ENCODE data around the gene ADAMTS19.
"Not testable (repeated sequence)": the region's sequence is repeated elsewhere in the genome, so short reads cannot be mapped to it uniquely, and the experiment has no call there.

The ADAMTS19 gene

GRCh38 chr5:129459777-129460671 lies at the start of gene ADAMTS19:
ADAMTS19 (plus strand) TSS chr5:129460298; CDS start chr5:129460392, 94 bp downstream.
- peak in 1 of 2 donors; percentile 41 for DNase-seq

DNA sequence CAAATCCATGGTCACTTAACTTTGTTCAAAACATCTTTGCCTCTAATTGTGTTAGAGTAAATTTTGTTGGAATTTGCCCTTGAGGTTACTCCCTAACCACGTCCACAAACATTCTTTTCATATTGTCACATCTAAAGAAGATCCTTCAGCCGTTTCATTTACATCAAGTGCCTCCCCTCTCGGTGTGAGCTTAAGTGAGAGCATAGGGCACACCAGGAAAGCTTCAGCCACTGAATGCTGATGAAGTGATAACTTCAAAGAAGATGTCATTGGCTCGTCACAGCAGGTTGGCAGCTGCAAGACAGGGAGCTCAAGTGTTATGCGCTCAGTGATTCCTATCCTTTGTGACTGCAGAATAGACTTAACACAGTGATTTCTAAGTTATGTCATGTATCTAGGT lies 49.6 kb upstream of the ADAMTS19 start:
- DNase-seq = no peak

DNA sequence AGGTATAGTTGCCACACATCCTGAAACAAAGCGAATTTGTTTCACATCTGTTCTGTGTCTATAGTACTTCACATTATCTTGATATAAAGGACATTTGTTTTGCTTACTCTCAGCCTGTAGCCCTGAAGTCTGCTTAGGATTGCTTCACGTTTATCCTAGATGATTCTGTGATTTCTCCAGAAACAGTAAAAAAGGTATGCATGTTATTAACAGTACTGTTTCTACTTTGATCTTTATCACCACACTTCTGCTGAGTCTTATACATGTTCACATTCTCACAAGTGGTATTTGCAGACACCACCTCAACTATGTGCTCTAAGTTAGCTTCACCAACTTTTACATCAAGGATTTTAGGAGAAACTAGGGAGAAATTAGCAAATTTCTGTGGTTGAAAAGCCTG lies 47.4 kb upstream of the ADAMTS19 start:
- no peak for DNase-seq

- no peak for DNase-seq
Measured at GRCh38 chr5:129413570-129413969, 46.5 kb upstream of the ADAMTS19 start.

GRCh38 chr5:129419292-129419691 lies 40.8 kb upstream of the ADAMTS19 start:
- DNase-seq = no peak

GRCh38 chr5:129425031-129425430 lies 35.1 kb upstream of the ADAMTS19 start:
- no peak for DNase-seq

GRCh38 chr5:129426071-129426470 lies 34.0 kb upstream of the ADAMTS19 start:
- DNase-seq = no peak

DNA sequence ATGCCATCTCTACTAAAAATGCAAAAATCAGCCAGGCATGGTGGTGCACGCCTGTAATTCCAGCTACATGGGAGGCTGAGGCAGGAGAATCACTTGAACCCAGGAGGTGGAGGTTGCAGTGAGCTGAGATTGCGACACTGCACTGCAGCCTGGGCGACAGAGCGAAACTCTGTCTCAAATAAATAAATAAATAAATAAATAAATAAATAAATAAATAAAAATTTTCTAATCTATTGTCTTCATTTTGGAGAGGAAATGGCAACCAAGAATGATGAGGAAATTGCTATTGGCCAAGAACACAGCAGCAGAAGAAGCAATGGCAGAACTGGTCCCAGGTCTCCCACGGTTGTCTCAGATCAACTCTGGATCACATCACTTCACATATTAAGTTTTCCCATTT lies 31.5 kb upstream of the ADAMTS19 start:
- DNase-seq = not testable (repeated sequence)

DNA sequence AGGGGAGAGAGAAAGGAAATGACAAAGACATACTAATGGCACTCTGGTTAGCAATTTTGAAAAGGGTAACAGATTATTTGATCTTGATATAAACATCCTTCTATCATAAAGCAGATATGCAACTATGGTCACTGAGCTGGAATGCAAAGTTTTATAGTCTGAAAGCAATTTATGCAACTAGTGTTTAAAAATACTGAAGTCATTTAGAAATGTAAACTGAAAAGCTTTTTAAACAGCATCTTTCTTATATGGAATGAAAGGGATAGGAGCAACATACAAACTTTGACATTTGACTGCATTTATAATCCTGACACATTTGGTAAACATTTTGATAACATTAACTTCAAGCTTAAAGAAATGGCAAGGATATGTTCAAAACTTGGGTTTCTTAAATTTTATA lies 28.7 kb upstream of the ADAMTS19 start:
- DNase-seq = no peak

DNA sequence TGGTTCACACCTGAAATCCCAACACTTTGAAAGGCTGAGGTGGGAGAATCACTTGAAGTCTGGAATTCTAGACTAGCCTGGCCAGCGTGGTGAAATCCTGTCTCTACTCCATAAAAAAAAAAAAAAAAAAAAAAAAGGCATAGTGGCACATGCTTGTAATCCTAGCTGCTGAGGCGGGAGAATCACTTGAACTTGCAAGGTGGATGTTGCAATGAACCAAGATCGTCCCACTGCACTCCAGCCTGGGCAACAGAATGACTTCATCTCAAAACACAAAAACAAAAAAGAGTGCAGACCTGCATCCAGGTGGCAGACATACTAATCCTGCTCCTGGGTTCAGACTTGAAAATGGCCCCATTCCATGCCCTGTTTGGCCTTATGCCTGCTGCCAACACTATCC lies 21.8 kb upstream of the ADAMTS19 start:
- no peak for DNase-seq

GRCh38 chr5:129440424-129440823 lies 19.7 kb upstream of the ADAMTS19 start:
- DNase-seq = no peak

DNA sequence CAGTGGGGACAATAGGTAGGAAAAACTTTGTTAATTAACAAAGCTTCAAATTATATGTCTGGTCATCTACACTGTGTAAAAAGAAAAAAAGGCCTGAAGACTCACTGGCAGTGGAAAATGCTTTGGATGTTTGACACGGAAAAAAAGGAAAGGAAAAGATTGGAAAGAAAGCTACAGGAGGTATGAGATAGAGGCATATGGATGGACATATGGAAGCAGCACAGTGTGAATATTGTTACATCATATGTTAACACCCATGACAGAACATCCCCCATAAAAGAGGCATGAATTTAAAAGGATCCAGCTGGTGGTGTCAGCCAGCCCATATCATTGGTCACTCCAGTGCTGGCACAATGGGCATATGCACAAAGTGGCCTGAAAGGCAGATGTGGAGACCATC lies 19.0 kb upstream of the ADAMTS19 start:
- DNase-seq = no peak

DNA sequence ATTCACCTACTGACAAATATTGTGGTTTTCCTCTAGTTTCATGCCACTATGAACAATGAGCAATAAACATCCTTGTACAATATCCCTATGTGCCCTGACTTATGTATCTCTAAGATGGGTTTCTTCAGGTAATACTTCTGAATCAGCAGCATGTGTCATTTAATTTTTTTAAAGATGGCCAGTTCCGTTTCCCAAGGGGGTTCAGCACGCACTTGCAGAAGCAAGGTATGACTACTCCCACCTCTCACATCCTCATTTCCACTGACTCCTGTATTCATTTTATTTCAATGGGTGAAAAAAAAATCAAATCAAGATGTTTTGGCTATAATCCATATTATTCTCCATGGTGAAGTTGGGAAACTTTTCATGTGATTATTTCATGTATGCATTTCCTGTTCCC lies 14.7 kb upstream of the ADAMTS19 start:
- no peak for DNase-seq

DNA sequence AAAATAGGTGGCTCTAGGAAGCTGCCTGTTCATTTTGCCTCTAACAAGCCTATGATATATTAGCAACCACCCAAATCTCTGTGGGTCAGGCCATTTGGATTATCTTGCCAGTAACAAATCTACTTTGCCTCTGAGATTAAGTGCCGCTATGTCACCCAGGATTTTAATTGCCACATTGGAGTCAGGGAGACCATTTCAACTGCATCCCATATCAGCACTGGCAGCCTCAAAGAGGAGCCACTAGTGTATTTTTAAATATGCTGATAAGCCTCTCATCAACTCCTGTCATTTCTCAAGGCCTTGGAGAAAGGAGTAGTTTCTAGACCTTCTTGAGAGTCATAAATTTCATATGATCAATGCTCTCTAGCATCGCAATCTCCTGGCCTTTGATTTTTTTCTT lies 12.1 kb upstream of the ADAMTS19 start:
- DNase-seq = no peak

- no peak for DNase-seq
Measured at GRCh38 chr5:129448654-129449053, 11.4 kb upstream of the ADAMTS19 start.

GRCh38 chr5:129454461-129454860 lies 5.6 kb upstream of the ADAMTS19 start:
- no peak for DNase-seq

GRCh38 chr5:129459450-129459776 lies 685 bp upstream of the ADAMTS19 start:
- DNase-seq = no peak

GRCh38 chr5:129460672-129460935 lies 506 bp downstream of the ADAMTS19 start:
- DNase-seq = no peak

GRCh38 chr5:129460936-129461710 lies 1.0 kb downstream of the ADAMTS19 start:
- peak in 1 of 2 donors; percentile 37 for DNase-seq

DNA sequence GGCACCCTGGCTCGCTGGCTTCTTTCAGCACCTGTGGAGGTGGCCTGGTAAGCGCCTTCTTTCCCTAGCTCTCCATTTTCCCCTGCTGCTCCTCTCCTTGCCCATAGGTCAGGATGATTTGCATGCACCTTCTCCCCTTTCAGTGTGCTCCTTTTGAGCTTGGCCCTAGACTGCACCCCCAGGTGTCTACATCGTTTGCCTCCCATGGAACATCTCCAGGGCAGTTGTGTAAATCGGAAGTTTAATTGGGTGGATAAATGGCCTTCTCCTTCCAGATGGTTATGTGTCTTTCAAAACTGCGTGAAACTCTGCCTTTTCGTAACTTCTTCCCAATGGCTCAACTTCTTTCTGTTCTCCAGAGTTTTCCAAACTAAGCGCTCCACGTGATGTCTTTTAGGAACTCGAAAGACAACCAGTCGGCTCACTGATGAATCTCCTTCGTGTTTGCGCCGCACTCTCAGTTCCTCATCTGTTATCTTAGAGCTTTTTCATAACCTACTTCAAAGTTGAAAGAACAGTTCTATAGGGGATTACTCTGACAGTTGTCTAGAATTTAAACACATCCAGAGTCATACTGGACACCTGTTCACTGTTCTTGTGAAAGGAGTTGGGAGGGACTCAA lies 1.7 kb downstream of the ADAMTS19 start:
- DNase-seq = no peak

DNA sequence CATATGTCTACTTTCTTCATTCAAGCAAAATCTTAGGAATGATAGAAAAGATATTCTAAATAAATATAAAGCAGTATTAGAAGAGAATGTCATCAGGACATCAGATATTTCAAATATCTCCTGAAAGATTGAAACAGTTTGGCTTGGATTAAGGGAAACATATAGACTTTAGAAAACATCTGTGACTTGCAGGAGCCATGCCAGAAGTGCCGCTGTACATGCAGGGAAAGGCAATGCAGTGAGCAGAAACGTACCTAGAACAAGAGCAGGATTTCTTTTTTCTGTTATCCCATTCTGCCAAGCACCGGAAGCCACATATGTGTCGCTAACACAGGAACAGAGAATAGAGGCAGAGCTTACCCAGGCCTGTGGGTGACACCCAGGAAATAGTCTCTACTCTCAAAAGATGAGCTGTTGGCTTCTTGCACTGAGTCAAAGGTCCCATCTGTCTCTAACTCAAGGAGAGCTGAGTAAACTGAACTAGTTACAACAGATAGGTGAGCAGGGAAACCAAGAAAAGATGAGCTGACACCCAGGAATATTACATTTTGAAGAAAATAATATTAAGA lies 5.8 kb downstream of the ADAMTS19 start:
- DNase-seq = no peak

- no peak for DNase-seq
Measured at GRCh38 chr5:129474544-129474943, 14.4 kb downstream of the ADAMTS19 start.

- DNase-seq = no peak
Measured at GRCh38 chr5:129476751-129477150, 16.7 kb downstream of the ADAMTS19 start.

DNA sequence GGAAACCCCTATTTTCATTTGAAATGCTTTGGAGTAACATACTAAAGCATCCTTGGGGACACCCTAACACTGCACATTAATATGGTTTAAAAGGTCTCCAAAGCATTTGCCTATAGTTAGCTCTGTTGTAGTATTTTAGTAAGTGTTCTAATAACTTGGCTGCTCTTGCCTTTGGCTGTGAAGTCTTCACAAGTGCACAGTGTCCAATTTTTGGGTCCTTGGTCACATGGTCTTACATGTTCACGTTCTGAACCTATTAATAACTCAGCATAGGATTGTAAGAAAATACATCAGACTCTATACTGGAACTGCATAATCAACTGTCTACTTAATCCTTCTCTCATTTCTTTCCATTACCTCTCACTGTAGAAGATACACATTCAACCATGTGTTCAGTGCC lies 17.4 kb downstream of the ADAMTS19 start:
- no peak for DNase-seq

All from hippocampal formation (tissue), 2 donors.